ENCODE results near the gene TFF1.

TFF1 gene

DNA sequence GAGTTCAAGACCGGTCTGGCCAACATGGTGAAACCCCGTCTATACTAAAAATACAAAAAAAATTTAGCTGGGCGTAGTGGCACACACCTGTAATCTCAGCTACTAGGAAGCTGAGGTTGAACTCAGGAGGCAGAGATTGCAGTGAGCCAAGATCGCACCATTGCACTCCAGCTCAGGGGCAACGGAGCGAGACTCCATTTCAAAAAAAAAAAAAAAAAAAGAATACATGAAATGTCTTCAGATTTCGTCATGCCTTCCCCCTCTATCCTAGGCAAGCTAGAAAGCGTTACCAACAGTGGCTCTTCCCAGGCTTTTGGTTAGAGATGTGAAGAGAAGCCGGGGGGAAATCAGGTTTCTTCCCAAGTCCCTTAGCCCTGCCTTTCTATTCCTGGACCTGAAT lies 3.6 kb downstream of the TFF1 start:
- no peak for DNase-seq (ENCODE audit: low read depth)

DNA sequence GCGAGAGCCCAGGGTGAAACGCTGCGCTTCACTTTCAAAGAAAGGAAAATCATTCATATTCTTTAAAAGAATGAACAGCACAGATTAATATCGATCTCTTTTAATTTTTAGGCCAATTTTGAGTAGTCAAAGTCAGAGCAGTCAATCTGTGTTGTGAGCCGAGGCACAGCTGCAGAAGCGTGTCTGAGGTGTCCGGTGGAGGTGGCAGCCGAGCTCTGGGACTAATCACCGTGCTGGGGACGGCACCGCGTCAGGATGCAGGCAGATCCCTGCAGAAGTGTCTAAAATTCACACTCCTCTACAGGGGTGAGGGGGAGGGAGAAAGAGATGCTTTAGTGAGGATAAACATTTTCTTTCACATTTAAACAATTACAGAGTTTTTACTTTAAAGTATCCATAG lies 4.1 kb downstream of the TFF1 start:
- DNase-seq (ENCODE audit: low read depth), result no peak

DNA sequence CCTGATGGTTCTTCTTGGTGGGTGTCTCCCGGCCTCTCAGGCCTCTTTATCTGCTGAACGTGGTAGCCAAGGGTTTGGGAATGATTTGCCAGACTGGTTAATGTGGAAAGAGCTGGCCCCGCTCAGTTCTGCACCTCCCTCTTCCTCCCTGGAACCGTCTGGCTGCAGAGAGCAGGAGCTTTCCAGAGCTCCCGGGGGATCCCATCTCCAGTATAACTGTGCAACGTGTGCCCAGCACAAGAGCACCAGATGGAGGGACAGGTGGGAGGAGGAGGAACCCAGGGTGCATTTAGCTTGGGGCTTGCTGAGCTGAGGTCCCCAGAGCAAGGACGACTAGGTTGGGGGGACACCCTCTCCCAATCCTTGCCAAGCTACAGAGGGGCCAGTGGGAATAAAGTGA lies 5.0 kb downstream of the TFF1 start:
- no peak for DNase-seq (ENCODE audit: low read depth)

DNA sequence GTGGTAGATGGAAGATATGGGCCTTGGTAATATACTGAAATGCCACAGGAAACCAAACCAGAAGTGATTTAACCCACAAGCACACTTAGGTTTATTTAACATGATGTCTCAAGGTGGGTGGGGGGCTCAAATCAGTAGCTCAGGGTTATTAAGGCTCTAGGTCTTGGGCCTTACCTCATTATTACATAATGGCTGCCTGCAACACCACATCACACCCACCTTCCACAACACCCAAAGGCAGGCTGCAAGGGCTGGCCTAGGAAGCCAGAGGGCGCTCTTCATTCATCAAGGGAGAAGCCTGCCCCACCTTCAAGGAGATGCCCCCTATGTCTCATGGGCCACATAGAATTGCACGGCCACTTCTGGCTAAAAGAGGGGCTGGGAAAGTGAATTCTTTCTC lies 6.0 kb downstream of the TFF1 start:
- no peak for DNase-seq (ENCODE audit: low read depth)

DNA sequence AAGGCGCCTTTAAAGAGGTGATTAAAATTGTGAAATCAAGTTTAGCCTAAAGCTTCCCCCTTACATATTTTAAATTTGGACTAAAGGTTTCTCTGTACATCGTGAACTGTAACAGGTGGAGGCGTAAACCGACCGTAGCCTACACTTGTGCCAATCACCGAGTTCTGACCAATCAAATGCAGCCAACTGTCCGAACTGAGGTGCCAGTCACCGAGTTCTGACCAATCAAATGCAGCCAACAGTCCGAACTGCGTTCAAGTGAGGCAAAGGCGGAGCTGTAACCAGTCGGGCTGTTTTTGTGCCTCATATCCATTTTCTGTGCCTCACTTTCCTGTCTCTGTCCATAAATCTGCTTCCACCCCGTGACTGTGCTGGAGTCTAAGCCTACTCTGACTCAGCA lies 7.4 kb downstream of the TFF1 start:
- no peak for DNase-seq (ENCODE audit: low read depth)

DNA sequence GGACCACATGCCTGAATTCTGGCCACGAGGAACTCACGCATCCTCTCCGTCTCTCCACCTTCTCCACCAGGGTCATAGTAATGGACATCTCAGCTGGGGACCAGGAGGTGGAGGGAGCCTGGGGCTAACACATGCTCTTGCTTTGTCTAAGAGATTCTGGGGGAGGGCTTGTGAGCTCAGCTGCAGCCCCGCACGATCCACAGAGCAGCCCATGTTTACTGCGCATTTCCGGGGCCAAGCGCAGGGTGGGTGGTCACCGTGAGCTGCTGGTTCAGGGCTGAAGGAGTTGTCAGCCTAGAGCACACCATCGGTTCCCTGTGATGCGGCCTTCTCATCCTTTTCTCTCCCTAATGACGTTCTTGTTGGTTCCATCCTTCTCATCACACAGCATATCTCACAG lies 8.1 kb downstream of the TFF1 start:
- DNase-seq (ENCODE audit: low read depth), result no peak

DNA sequence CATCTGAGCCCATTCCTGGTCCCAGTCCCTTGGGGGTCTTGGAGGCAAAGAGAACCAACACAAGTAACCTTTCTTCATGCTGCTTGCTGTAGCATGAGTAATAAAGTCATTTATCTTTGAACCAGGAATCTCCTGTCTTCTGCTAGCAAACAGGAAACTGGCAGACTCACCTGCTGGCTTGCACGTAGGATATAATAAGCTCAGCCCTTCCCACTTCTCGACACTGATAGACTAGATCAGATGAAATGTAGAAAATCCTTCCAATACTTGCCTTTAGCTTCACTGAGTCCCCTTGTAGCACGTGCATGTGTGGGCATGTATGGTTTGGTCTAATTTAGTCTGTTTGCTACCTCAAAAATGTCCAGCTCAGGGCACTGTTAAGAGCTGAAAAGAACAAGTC lies 9.0 kb downstream of the TFF1 start:
- DNase-seq (ENCODE audit: low read depth), result no peak

DNA sequence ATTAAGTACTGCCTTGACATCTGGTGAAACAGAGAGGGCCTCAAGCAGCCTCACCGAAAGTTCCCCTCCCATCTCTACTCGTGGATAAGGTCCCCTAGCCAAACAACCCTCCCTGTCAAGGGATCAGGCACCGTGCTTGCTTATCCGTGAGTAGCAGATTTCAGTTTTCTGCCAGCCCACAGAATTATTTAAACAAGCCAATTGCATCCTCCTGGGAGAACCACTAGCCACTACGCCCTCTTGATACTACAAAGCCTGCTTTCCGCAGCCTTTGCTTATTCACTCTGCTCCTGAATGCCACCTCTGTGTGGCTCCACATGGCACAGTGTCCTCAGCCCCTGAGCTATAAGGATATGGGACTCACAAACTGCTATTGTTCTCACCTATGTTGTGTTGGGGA lies 9.7 kb downstream of the TFF1 start:
- no peak for DNase-seq (ENCODE audit: low read depth)

DNA sequence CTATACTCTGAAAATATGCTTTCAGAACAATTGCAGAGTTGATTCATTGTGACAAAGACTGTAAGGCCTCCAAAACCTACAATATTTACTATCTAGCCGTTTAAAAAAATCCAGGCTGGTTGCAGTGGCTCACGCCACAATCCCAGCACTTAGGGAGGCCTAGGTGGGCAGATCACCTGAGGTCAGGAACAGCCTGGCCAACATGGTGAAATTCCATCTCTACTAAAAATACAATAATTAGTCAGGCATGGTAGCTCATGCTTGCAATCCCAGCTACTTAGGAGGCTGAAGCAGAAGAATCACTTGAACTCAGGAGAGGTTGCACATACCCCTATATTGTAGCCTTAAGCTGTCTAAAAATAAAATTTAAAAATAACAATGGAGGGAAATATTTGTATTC lies 10.3 kb downstream of the TFF1 start:
- no peak for DNase-seq (ENCODE audit: low read depth)

DNA sequence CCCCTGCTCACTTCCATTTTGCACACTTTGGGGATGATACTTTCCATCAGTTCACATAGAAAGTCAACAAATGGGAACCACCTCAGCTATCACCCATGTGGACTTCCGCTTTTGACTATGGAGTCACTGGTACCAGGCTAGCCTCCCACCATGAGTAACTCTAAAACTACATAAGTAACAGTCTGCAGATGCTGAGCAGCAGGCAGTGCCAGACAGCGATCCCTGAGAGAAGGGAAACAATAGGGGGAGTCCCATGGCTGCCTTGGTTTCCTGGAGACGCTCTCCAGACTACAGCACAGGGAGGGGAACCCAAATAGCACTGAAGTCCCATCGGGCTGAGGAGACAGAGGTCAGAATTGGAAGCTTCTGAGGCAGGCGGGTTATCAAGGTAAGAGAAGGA lies 12.7 kb downstream of the TFF1 start:
- no peak for DNase-seq (ENCODE audit: low read depth)

DNA sequence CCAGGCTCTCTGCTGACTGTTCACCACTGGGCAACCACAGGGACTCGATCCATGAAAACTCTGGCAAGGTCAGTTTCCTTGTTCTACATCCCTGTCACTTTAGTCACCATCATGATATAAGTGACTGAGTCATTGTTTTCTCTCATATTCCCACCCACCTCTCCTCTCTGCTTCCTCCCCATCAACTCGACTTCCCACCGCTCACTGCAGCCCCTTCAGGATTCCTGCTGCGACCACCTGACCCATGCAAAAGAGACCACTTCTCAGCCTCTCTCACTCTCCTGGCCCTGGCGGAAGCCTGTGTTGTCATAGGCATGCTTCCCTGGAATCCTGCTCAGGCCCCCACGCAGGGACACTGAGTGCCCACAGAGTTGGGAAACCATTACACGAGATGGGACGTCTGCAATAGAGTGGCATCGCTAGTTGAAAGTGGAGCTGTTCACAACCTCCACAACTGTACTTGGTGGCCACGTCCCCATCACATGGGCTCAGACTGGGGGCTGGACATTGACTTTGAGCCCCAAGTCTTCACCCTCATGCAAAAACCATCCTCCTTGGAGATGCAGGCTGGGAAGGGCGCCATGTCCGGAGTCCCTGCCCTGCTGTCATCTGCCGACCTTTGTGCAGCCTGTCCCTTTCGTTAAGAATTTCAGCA lies 13.8 kb downstream of the TFF1 start:
- no peak for DNase-seq (ENCODE audit: low read depth)

DNA sequence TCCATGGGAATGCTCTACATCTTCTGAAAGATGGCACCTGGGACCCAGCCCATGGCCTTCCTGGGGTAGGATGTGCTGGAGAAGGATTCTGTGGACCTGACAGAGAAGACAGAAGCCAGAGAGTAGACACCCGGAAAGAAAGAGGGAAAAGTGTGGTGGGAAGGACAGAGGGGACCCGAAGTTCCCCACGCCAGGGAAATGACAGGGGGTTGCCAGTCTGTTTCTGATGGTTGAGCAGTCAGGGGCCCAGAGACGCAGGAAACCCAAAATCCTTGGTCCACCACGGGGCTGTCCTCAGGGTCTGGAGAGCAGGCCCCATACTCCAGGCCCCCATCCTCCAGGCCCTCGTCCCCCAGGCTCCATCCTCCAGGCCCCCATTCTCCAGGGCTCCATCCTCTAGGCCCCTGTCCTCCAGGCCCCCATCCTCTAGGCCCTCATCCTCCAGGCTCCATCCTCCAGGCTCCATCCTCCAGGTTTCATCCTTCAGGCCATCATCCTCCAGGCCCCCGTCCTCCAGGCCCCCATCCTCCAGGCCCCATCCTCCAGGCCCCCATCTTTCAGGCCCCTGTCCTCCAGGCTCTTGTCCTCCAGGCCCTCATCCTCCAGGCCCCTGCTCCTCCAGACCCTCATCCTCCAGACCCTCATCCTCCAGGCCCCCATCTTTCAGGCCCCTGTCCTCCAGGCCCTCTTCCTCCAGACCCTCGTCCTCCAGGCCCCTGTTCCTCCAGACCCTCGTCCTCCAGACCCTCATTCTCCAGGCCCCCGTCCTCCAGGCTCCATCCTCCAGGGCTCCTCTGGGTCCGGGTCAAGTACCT lies 14.5 kb downstream of the TFF1 start:
- no peak for DNase-seq (ENCODE audit: low read depth)

DNA sequence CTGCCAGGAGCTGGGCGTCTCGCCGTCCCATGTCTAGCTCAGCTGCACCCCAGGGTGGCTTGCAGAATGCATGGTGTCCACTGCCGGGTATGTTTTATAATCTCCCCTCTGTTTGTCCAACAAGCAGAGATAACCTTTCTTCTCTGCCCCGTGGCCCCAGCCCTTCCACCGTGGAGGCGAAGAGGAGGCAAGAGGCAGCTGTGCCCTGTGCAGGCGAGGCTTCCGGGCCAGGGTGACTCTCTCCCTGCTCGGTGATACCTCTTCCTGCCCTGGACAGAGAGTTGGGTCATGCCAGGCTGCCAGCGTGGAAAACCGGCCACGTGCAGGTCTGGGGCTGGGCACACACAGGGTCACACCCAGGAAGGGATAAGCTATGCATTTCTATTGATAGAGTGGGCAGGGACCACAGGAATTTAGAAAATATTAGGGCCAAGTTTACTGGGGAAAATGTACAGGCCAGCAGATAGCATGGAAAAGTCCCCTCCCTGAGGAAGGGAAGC lies 15.4 kb downstream of the TFF1 start, which contains the start of gene TFF2:
Gene TFF2 (minus strand): TSS at position 68 of the 500 bp plus-strand sequence. CDS start 37 bp downstream, at position 31.
- DNase-seq (ENCODE audit: low read depth), result no peak

DNA sequence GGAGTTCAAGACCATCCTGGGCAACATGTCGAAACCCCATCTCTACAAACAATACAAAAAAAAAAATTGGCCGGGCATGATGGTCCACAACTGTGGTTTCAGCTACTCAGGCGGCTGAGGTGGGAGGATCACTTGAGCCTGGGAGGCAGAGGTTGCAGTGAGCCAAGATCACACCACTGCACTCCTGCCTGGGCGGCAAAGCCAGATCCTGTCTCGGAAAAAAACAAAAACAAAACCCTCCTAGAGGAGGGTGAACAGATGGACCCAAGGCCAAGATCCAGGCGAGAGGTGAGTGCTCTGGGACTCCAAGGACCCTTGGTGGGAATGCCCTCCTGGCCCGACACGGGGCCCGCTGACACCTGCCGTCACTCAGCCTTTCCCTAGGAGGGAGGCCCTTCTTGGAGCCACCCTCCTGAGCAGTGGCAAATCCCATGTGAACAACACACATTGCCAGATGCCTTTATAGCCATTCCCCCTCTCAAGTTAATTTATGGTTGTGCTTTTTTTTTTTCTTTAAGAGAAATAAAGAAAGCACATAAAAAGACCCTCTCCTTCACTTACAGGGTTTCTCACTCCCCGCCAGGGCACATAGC lies 15.9 kb downstream of the TFF1 start:
- DNase-seq (ENCODE audit: low read depth), result no peak

DNA sequence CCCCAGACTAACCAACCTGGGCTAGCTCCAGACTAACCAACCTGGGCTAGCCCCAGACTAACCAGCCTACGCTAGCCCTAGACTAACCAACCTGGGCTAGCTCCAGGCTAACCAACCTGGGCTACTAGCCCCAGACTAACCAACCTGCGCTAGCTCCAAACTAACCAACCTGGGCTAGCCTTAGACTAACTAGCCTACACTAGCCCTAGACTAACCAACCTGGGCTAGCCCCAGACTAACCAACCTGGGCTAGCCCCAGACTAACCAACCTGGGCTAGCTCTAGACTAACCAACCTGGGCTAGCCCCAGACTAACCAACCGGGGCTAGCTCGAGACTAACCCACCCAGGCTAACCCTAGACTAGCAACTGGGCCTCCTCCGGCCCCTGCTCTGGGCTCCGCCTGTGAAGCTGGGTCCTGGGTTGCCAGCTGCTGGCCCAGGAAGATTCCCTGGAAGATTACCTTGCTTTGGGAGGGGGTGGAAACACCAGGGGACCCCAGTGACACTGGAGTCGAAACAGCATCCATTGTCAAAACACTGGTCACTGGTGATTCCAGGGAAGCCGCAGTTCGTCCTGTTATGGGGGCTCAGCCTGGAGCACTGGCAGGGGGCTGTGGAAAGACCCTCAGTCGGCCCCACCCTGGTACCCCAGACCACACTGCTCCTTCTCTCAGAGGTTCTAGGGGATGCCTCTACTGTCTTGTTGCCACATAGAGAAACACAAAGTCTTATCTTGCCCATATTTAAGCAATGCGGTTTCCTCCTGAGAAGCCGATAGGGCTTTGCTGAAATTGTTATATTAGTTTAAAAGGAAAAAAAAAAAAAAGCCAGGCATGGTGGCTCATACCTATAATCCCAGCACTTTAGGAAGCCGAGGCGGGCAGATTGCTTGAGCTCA lies 16.7 kb downstream of the TFF1 start:
- no peak for DNase-seq (ENCODE audit: low read depth)

DNA sequence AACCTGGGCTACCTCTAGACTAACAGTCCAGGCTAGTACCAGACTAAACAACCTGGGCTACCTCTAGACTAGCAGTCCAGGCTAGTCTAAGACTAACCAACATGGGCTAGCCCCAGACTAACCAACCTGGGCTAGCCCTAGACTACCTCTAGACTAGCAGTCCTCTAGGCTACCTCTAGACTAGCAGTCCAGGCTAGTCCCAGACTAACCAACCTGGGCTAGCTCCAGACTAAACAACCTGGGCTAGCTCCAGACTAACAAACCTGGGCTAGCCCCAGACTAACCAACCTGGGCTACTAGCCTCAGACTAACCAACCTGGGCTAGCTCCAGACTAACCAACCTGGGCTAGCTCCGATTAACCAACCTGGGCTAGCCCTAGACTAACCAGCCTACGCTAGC lies 17.6 kb downstream of the TFF1 start:
- DNase-seq (ENCODE audit: low read depth), result no peak

DNA sequence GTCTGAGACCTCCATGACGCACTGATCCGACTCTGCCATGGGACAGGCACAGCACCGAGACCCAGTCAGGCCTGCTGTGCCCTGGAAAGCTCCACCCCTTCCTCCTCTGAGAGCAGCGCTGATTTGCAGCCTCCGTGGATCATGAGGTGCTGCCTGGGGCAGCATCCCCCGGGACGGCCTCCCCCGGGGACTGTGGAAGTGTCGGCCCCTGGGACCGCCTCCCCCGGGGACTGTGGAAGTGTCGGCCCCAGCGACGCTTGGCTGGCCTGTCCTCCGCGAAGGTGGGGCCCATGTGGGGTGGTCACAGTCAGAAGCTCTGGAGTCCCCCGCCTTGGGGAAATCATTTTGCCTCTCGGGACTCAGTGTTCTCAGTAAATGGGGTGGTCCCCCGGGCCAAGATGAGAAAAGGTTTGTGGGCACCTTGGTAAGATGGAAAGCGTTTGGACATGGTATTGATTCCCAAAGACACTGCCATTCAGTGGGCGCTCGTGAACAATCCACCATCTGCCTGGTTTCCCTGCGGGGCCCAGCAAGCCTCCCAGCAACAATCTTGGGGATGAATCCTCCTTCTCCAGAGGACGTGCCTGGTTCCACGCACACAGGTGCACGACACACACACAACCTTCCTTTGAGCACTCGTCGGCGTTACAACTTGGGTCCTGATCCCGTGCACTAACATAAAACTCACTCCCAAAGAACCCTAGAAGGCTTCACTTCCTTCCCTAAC lies 18.6 kb downstream of the TFF1 start:
- DNase-seq (ENCODE audit: low read depth), result no peak

DNA sequence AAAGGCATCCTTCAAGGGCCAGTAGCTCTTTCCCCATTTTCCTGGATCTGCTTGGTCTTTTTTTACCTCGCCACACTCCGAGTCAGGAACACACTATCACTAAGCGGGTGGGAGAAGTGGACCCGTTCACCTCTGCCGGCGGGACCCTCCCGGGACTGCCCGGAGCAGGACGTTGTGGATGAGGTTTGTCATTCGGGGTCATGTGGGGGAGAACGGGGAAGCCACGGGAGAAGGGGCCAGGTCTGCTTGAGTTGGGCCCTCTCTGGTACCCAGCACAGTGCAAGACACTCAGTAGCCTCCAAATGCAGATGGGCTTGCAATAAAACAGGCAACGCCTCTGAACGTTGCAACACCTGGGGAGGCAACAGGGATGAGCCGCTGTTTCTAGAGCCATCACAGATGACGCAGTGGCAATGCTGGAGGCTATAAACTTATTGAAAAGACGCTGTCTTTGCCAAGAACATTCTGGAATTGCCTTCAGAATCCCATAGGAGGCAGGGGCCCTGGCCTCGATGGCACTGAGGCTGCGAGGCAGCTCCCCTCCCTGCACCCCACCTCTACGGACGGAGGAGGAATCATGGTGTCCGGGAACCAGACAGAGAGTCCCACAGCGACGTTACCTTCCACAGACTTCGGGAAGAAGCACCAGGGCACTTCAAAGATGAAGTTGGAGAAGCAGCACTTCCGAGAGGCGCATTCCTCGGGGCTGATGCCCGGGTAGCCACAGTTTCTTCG lies 19.3 kb downstream of the TFF1 start:
- no peak for DNase-seq (ENCODE audit: low read depth)

DNA sequence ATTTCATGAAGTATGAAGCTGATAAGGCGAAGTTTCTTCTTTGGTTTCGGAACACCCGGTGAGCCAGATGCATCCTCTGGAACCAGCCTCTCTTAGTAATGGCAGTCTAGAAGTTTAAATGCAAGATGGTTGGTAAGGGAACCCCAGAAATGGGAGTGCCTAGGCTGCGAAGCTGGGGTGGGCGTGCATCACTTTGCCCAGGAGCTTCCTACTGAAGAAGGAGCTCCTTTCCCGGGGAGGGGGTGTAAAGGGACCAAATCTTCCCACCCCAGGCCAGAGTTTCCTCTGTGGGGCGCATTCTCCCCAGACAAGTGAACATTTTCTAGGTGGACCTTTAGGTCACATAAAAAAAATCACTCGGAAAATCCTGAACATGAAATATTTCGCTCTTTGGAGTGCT lies 19.9 kb downstream of the TFF1 start:
- DNase-seq (ENCODE audit: low read depth), result no peak

DNA sequence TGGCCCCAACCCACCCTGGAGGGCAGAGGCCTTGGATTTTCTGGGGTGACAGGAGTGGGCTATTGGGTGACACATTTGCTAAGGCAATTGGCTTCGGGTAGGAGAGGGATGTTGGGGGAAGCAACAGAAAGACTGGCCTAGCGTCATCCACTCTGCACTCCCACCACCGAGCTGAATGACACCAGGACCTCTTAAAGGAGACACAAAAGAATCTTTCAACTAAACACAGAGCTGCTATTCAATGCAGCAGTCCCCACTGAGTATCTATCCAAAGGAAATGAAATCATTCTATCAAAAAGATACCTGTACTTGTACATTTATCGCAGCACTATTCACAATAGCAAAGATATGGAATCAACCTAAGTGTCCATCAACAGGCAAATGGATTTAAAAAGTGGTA lies 21.7 kb downstream of the TFF1 start:
- DNase-seq (ENCODE audit: low read depth), result no peak

Measured in stimulated activated CD8-positive, alpha-beta memory T cell treated with anti-CD3 and anti-CD28 coated beads, Interleukin-12 subunit alpha, Interleukin-12 subunit beta, amount 100 ng/mL, for 1 hour (primary cell).